NCI-H69 (cell line): ENCODE measurements around the gene IVNS1ABP.
A peak's percentile ranks its signal among the peaks of the same experiment; 100 is the strongest.
"Not testable (repeated sequence)": the region's sequence is repeated elsewhere in the genome, so short reads cannot be mapped to it uniquely, and the experiment has no call there.

ENCODE experiments used
- DNase-seq: peaks from one replicate; lab custom pipeline; 2025; lab: John Stamatoyannopoulos, UW

The IVNS1ABP gene

GRCh38 chr1:185317034-185317885 is at the start of gene IVNS1ABP:
IVNS1ABP (minus strand) TSS chr1:185317243; CDS start chr1:185309493, 7,750 bp downstream.
- peak; percentile 97 for DNase-seq

DNA sequence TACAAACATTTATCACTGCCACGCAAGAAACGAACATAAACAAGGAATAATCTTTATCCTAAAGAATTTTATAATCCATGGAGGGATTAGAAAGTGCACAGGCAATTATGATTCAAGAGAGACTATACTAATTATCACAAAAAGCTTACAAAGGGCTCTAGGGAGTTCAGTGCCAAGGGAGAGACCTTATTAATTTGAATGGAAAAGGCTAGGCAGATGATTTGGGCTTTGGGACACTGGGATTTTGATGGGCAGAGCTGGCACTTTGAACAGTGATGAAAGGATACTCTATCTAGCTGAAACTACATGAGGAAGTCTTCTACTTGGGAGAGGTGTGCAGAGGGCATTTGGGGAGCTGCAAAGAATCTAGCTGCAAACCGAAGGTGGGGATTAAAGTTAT is 48.9 kb upstream of the IVNS1ABP start:
- DNase-seq, result no peak

DNA sequence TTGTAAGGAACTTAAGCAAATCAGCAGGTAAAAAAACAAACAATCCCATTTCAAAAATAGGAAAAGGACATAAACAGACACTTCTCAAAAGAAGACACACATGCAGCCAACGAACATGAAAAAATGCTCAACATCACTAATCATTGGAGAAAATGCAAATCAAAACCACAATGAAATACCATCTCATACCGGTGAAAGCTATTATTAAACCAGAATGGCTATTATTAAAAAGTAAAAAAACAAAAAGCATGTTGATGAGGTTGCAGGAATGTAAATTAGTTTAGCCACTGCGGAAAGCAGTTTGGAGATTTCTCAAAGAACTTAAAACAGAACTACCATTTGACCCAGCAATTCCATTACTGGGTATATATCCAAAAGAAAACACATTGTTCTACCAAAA is 47.5 kb upstream of the IVNS1ABP start:
- not testable (repeated sequence) for DNase-seq

DNA sequence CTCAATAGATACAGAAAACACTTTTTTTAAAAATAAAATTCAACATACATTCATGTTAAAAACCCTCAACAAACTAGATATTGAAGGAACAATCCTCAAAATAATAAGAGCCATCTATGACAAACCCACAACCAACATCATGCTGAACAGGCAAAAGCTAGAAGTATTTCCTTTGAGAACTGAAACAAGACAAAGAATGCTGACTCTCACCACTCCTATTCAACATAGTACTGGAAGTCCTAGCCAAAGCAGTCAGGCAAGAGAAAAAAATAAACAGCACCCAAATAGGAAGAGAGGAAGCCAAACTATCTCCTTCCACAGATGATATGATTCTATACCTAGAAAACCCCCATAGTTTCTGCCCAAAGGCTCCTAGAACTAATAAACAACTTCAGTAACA is 46.2 kb upstream of the IVNS1ABP start:
- no peak for DNase-seq

DNA sequence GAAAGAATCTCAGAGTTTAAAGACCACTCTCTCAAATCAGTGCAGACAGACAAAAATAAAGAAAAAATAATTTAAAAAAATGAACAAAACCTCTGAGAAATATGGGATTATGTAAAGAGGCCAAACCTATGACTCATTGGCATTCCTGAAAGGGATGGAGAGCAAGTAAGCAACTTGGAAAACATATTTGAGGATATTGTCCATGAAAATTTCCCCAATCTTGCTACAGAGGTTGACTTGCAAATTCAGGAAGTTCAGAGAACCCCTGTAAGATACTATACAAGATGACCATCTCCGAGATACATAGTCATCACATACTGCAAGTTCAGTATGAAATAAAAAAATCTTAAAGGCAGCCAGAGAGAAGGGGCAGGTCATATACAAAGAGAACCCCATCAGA is 43.7 kb upstream of the IVNS1ABP start:
- DNase-seq, result no peak

DNA sequence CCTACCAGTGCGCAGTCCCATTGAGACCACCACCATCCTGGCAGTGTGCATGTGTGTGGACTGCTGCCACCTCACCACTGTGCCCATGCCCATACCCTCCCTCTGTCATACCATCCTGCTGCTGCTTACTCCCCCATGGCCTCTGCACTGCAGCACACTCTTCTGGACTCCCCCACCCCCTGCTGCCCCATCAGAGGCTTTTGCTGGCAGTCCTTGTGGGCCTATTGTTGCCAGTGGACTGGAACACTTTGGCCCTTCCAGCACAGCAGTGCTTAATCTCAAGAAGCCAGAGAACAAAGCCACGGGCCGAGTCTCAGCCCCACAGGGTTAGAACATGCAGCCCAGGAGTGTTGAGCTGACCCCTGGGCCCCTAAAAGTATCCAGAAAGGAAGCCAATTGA is 41.9 kb upstream of the IVNS1ABP start:
- no peak for DNase-seq

- DNase-seq, result no peak
These were observed 38.9 kb upstream of the IVNS1ABP start for GRCh38 chr1:185355947-185356346.

GRCh38 chr1:185353124-185353523 is 36.1 kb upstream of the IVNS1ABP start:
- no peak for DNase-seq

DNA sequence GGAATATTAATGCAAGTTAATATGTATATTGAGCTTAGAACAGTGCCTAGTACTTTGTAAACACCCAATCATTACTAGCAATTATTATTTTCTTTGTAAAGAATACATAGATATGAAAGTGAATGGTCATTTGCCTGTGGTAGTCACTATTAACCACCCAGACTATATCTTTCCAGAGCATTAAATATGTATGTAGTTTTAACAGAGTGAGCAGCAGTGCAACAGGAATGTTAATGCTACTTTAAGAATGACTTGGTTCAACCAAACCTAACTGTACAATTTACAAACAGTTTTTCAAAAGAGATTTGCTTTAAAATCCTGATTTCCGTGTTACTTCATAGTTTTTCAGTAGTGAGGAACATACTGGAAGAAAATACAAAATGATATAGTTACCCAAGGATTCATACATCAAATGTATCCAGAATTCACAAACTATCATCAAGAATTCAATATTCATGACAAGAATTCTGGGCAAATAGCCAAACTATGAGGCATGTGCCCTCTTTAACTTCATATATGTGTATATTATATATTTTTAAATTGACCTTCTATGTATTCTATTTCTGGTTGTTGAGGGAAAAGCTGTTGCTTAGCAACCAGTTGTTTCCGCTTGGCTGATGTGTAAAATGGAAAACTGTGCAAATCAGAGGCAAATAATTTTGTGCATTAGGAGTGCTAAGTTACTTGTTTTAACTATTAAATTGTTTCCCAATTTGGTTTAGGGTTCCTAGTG is 34.9 kb upstream of the IVNS1ABP start:
- peak; percentile 23 for DNase-seq

DNA sequence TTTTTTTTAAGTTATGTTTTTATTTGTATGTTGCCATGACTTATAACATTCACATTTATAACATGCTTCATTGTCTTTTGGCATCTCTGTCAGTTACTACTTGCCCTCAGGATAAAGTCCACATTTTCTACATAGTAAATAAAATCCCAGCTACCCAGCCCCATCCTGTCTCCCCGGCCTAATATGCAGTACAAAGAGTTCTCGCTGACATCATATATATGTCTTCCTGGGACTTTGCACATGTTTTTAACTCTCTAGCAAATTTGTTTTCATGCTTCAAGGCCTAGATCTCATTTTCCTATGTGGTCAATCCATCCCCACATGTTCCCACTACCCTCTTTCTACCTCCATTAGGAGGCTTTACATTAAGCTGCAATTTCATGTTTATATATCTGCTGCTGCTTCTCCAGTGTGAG is 33.0 kb upstream of the IVNS1ABP start:
- DNase-seq, result no peak

- no peak for DNase-seq
These were observed 32.5 kb upstream of the IVNS1ABP start for GRCh38 chr1:185349556-185349955.

GRCh38 chr1:185348985-185349384 is 31.9 kb upstream of the IVNS1ABP start:
- no peak for DNase-seq

DNA sequence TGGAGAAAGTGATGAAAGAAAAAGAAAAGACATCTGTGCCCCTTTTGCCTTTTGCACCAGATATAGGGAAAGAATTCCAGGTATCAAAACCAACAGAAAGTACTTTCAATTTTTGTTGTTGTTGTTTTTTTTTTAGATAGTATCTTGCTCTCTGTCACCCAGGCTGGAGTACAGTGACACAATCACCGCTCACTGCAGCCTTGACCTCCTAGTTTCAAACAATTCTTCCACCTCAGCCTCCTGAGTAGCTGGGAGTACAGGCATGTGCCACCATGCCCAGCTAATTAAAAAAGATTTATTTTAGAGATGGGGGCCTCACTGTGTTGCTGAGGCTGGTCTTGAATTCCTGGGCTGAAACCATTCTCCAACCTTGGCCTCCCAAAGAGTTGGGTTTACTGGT is 31.3 kb upstream of the IVNS1ABP start:
- no peak for DNase-seq

DNA sequence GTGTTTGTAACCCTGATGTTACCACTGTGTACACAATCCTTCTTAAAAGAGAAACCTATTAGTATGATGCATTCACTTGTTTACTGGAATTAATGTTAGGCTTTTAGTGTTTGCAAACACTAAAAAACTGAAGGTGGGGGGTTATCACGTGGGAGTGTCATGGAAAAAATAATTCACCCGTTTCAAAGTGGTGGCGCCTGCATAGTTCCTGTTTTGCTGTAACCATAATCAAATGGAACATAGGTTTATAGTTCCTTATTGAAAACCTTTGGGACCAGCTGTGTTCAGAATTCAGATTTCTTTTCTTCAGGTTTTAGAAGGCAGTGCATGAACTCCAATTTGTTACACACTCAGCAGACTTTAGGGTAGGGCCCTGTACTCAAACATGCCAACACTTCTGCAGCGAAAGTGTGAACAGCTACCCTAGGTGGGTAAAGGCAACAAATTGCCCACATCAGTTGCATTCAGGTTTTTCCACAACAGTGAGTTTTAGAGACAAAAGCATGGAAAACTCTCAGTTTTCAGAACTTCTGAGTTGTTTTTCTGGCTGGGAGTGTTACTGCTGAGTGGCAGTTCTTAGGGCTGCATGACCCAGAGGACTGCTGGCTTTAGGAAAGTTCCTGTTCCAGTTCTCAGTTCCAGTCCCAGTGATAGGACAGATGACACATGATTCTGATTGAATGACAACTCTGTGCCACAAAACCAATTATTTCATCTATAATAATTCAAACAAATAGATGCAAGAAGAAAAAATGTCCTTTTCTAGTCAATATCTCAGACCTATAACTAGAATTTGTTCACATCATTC is 29.1 kb upstream of the IVNS1ABP start:
- DNase-seq, result no peak

DNA sequence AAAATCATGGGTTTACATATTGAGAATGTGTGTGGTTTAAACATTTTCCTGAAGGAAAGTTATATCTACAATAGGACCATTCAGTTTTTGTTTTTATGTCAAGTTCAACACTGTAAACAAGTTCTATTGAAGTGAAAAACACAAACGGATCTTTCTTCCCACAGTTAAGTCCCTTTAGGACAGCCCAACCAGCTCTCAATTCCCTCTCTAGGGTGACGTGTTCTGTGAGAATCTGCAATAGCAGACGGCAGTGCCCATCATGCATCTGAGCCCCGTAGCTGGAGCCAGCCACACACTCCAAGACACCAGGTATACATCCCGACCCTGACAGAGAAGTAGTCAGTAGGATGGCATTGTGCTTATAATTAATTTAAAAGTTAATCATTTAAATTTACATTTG is 26.3 kb upstream of the IVNS1ABP start:
- no peak for DNase-seq

GRCh38 chr1:185342672-185343259 is 25.7 kb upstream of the IVNS1ABP start:
- no peak for DNase-seq

DNA sequence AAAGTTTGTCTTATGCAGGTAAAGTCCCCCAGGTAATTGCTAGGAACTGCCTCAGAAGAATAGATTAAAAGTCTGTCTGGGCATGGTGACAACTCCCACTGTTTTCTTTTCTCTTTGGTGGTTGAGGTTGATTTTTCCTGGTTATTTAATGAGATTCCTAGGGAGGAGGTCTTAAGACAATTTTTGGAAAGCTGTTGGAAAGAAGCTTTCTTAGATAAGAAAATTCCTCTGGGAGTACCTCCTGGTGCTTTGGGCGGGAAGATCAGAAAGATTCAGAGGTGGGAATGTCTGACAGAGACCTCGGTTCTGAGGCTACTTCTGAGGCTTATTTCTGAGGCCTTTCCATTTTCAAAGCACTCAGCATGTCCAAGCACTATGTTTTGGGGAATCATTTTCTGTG is 25.0 kb upstream of the IVNS1ABP start:
- no peak for DNase-seq

- no peak for DNase-seq
These were observed 24.2 kb upstream of the IVNS1ABP start for GRCh38 chr1:185341196-185341781.

GRCh38 chr1:185338719-185339622 is 21.9 kb upstream of the IVNS1ABP start:
- DNase-seq, result no peak

DNA sequence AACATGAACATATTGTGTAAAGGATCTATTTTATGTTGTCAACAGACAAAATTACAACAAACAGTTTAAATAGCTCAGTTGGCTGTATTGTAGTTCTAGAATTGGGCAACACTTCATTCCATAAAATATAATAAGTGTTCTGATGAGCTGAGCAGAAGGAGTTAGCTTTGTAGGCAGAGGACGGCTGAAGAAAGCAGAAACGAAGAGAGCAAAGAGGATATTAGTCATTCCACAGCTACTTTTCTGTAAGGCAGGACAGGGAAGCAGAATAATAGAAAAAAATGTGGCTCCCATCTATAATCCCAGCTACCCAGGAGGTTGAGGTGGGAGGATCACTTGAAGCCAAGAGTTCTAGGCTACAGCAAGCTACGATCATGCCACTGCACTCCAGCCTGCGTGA is 20.2 kb upstream of the IVNS1ABP start:
- DNase-seq, result no peak

GRCh38 chr1:185334182-185334581 is 17.1 kb upstream of the IVNS1ABP start:
- DNase-seq, result no peak
